D341Med (cell line): ENCODE results near the gene NRARP.
"Not testable (repeated sequence)": the region's sequence is repeated elsewhere in the genome, so short reads cannot be mapped to it uniquely, and the experiment has no call there.

Experiments
- DNase-seq: peaks from one replicate; pipeline ENCODE4 v3.0.0; 2012; ENCODE audit warnings: low spot score

Gene NRARP

GRCh38 chr9:137276473-137277328, 25.4 kb downstream of the NRARP start:
- no peak for DNase-seq

GRCh38 chr9:137275588-137276472, 26.2 kb downstream of the NRARP start:
- no peak for DNase-seq

GRCh38 chr9:137275203-137275587, 26.9 kb downstream of the NRARP start:
- no peak for DNase-seq

- no peak for DNase-seq
Observed at GRCh38 chr9:137273611-137274320, 28.3 kb downstream of the NRARP start.

- DNase-seq, result no peak
Observed at GRCh38 chr9:137273095-137273490, 29.0 kb downstream of the NRARP start.

- no peak for DNase-seq
Observed at GRCh38 chr9:137272241-137273094, 29.6 kb downstream of the NRARP start.

- no peak for DNase-seq
Observed at GRCh38 chr9:137271696-137272076, 30.4 kb downstream of the NRARP start.

GRCh38 chr9:137270929-137271695, 31.0 kb downstream of the NRARP start:
- no peak for DNase-seq

GRCh38 chr9:137269231-137269772, 32.8 kb downstream of the NRARP start:
- no peak for DNase-seq

GRCh38 chr9:137268538-137269201, 33.4 kb downstream of the NRARP start:
- DNase-seq, result no peak

- no peak for DNase-seq
Observed at GRCh38 chr9:137267933-137268355, 34.1 kb downstream of the NRARP start.

GRCh38 chr9:137266585-137267453, 35.3 kb downstream of the NRARP start:
- DNase-seq, result no peak

GRCh38 chr9:137266162-137266527, 35.9 kb downstream of the NRARP start:
- DNase-seq, result no peak

GRCh38 chr9:137265496-137266161, 36.4 kb downstream of the NRARP start:
- DNase-seq, result no peak

GRCh38 chr9:137264067-137264466, 38.0 kb downstream of the NRARP start:
- DNase-seq, result no peak

- no peak for DNase-seq
Observed at GRCh38 chr9:137263506-137263905, 38.6 kb downstream of the NRARP start.

- no peak for DNase-seq
Observed at GRCh38 chr9:137262909-137263285, 39.2 kb downstream of the NRARP start.

- not testable (repeated sequence) for DNase-seq
Observed at GRCh38 chr9:137262173-137262908, 39.7 kb downstream of the NRARP start.
